ENCODE data around the gene ARHGAP11A. TPM values are rescaled to one million over a fixed set of nuclear protein-coding genes. Genes with fewer than 3 reads are reported as not detected.

Gene ARHGAP11A
- total RNA-seq, 1 experiment from 2014 or later: 93.0 TPM

DNA sequence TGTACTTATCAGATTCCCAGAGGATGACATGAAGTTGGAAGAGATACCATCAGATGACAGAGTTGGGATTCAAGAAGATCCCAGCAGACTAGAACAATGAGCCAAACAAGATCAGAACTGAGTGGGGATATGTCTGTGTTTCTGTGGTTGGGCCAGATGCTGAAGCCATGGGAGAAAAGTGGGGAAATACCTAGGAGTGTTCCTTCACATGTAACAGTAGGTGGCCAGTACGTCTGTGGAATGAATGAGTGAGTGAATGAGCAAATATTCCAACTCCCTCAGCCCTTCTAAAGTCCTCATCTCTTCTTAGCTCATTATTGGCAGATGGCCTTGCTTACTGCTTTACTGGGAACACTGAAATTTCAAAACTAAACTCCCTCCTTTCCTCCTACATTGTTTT, 70.3 kb downstream of the ARHGAP11A start (continued):
- TF ChIP-seq, protein P1, sequence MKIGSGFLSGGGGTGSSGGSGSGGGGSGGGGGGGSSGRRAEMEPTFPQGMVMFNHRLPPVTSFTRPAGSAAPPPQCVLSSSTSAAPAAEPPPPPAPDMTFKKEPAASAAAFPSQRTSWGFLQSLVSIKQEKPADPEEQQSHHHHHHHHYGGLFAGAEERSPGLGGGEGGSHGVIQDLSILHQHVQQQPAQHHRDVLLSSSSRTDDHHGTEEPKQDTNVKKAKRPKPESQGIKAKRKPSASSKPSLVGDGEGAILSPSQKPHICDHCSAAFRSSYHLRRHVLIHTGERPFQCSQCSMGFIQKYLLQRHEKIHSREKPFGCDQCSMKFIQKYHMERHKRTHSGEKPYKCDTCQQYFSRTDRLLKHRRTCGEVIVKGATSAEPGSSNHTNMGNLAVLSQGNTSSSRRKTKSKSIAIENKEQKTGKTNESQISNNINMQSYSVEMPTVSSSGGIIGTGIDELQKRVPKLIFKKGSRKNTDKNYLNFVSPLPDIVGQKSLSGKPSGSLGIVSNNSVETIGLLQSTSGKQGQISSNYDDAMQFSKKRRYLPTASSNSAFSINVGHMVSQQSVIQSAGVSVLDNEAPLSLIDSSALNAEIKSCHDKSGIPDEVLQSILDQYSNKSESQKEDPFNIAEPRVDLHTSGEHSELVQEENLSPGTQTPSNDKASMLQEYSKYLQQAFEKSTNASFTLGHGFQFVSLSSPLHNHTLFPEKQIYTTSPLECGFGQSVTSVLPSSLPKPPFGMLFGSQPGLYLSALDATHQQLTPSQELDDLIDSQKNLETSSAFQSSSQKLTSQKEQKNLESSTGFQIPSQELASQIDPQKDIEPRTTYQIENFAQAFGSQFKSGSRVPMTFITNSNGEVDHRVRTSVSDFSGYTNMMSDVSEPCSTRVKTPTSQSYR (CRISPR knock-in tag; IDR thresholded peaks at IDR 0.05): no peak
- no peak for TF ChIP-seq CREM (CRISPR knock-in tag; IDR thresholded peaks at IDR 0.05)
- TF ChIP-seq, protein P2, sequence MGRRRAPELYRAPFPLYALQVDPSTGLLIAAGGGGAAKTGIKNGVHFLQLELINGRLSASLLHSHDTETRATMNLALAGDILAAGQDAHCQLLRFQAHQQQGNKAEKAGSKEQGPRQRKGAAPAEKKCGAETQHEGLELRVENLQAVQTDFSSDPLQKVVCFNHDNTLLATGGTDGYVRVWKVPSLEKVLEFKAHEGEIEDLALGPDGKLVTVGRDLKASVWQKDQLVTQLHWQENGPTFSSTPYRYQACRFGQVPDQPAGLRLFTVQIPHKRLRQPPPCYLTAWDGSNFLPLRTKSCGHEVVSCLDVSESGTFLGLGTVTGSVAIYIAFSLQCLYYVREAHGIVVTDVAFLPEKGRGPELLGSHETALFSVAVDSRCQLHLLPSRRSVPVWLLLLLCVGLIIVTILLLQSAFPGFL (CRISPR knock-in tag; IDR thresholded peaks at IDR 0.05; ENCODE audit: borderline replicate concordance): no peak
- no peak for TF ChIP-seq KAT7 (CRISPR knock-in tag; IDR thresholded peaks at IDR 0.05; ENCODE audit: borderline replicate concordance)
- TF ChIP-seq, protein P3, sequence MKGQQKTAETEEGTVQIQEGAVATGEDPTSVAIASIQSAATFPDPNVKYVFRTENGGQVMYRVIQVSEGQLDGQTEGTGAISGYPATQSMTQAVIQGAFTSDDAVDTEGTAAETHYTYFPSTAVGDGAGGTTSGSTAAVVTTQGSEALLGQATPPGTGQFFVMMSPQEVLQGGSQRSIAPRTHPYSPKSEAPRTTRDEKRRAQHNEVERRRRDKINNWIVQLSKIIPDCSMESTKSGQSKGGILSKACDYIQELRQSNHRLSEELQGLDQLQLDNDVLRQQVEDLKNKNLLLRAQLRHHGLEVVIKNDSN (CRISPR knock-in tag; IDR thresholded peaks at IDR 0.05): no peak

DNA sequence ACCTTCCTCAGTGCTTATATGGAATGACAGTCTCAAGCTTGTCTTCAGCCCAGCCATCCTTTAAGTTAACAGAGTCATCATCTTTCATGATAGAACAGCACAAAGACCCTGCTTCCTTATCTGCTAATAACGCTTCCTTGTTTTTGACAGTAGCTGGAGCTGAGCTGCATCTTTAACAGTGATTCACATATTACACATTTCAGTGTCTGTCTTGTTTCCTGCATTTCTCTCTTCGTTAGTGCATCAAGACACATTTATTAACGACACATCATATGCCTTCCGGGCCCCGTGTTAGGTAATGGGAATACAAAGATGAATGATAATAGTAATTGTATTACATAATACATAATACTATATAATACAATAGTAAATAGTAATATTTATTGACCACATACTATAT, 72.3 kb downstream of the ARHGAP11A start:
- DNase-seq (ENCODE audit: low spot score) (no peak), ATAC-seq (no peak)
- ChIA-PET POLR2A (no interaction called here), CTCF (no interaction called here)
- H3K4me1 Mint-ChIP-seq: peaks cover 23% of the 10 kb centered on the region
- peaks cover 6% of the 10 kb centered on the region; the same call in 1 of the 2 replicates for H3K36me3 Mint-ChIP-seq
- TF ChIP-seq, protein P4, sequence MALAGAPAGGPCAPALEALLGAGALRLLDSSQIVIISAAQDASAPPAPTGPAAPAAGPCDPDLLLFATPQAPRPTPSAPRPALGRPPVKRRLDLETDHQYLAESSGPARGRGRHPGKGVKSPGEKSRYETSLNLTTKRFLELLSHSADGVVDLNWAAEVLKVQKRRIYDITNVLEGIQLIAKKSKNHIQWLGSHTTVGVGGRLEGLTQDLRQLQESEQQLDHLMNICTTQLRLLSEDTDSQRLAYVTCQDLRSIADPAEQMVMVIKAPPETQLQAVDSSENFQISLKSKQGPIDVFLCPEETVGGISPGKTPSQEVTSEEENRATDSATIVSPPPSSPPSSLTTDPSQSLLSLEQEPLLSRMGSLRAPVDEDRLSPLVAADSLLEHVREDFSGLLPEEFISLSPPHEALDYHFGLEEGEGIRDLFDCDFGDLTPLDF (CRISPR knock-in tag; IDR thresholded peaks at IDR 0.05): no peak
- TF ChIP-seq SMAD3 (CRISPR knock-in tag; IDR thresholded peaks at IDR 0.05; ENCODE audit: borderline replicate concordance): no peak
- TF ChIP-seq TEAD1 (CRISPR knock-in tag; IDR thresholded peaks at IDR 0.05): no peak
- TF ChIP-seq, protein P5, sequence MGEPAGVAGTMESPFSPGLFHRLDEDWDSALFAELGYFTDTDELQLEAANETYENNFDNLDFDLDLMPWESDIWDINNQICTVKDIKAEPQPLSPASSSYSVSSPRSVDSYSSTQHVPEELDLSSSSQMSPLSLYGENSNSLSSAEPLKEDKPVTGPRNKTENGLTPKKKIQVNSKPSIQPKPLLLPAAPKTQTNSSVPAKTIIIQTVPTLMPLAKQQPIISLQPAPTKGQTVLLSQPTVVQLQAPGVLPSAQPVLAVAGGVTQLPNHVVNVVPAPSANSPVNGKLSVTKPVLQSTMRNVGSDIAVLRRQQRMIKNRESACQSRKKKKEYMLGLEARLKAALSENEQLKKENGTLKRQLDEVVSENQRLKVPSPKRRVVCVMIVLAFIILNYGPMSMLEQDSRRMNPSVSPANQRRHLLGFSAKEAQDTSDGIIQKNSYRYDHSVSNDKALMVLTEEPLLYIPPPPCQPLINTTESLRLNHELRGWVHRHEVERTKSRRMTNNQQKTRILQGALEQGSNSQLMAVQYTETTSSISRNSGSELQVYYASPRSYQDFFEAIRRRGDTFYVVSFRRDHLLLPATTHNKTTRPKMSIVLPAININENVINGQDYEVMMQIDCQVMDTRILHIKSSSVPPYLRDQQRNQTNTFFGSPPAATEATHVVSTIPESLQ (CRISPR knock-in tag; IDR thresholded peaks at IDR 0.05): no peak
- no peak for TF ChIP-seq MXD4 (CRISPR knock-in tag; IDR thresholded peaks at IDR 0.05; ENCODE audit: borderline replicate concordance)
- no peak for TF ChIP-seq NR3C1 (CRISPR knock-in tag; conservative IDR thresholded peaks at IDR 0.05; ENCODE audit: low read depth)
- no peak for TF ChIP-seq ZNF232 (CRISPR knock-in tag; IDR thresholded peaks at IDR 0.05)
- TF ChIP-seq EMX1 (CRISPR knock-in tag; IDR thresholded peaks at IDR 0.05): no peak
- no peak for TF ChIP-seq FOXJ3 (CRISPR knock-in tag; IDR thresholded peaks at IDR 0.05; ENCODE audit: borderline replicate concordance)
- TF ChIP-seq SMAD4 (CRISPR knock-in tag; IDR thresholded peaks at IDR 0.05): no peak
- TF ChIP-seq TP53 (CRISPR knock-in tag; IDR thresholded peaks at IDR 0.05): no peak
- TF ChIP-seq TEAD4 (CRISPR knock-in tag; IDR thresholded peaks at IDR 0.05): no peak
- no peak for TF ChIP-seq SOX15 (CRISPR knock-in tag; IDR thresholded peaks at IDR 0.05)
- TF ChIP-seq NFATC4 (CRISPR knock-in tag; IDR thresholded peaks at IDR 0.05): no peak
- TF ChIP-seq, protein P6, sequence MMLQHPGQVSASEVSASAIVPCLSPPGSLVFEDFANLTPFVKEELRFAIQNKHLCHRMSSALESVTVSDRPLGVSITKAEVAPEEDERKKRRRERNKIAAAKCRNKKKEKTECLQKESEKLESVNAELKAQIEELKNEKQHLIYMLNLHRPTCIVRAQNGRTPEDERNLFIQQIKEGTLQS (CRISPR knock-in tag; conservative IDR thresholded peaks at IDR 0.05): no peak
- TF ChIP-seq GTF2I (CRISPR knock-in tag; conservative IDR thresholded peaks at IDR 0.05): no peak
- TF ChIP-seq, protein P7, sequence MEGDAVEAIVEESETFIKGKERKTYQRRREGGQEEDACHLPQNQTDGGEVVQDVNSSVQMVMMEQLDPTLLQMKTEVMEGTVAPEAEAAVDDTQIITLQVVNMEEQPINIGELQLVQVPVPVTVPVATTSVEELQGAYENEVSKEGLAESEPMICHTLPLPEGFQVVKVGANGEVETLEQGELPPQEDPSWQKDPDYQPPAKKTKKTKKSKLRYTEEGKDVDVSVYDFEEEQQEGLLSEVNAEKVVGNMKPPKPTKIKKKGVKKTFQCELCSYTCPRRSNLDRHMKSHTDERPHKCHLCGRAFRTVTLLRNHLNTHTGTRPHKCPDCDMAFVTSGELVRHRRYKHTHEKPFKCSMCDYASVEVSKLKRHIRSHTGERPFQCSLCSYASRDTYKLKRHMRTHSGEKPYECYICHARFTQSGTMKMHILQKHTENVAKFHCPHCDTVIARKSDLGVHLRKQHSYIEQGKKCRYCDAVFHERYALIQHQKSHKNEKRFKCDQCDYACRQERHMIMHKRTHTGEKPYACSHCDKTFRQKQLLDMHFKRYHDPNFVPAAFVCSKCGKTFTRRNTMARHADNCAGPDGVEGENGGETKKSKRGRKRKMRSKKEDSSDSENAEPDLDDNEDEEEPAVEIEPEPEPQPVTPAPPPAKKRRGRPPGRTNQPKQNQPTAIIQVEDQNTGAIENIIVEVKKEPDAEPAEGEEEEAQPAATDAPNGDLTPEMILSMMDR (IDR thresholded peaks at IDR 0.05): no peak
- TF ChIP-seq, protein P3 (CRISPR knock-in tag; IDR thresholded peaks at IDR 0.05): no peak
- no peaks in the 10 kb centered on the region for H3K27me3 Mint-ChIP-seq (ENCODE audit: low read depth)
- H3K27ac Mint-ChIP-seq: no peak overlapping the region
- H3K9me3 Mint-ChIP-seq: peaks cover 7% of the 10 kb centered on the region
- no peak overlapping the region for H3K4me3 Mint-ChIP-seq
